ENCODE measurements around the gene PSEN1. TPM values are rescaled to one million over a fixed set of nuclear protein-coding genes. Genes with fewer than 3 reads are reported as not detected.

PSEN1 gene
- 42.9 TPM for total RNA-seq (ENCODE audit: insufficient read depth, low replicate concordance)

GRCh38 chr14:73136387-73137225, at the start of gene PSEN1:
Gene PSEN1, plus strand, starts transcription at chr14:73136507. Its CDS starts 11,513 bp downstream, at chr14:73148020.
- peak; percentile 94 for DNase-seq (ENCODE audit: low spot score)

GRCh38 chr14:73091044-73091443, 45.3 kb upstream of the PSEN1 start:
- DNase-seq (ENCODE audit: low spot score): no peak

DNA sequence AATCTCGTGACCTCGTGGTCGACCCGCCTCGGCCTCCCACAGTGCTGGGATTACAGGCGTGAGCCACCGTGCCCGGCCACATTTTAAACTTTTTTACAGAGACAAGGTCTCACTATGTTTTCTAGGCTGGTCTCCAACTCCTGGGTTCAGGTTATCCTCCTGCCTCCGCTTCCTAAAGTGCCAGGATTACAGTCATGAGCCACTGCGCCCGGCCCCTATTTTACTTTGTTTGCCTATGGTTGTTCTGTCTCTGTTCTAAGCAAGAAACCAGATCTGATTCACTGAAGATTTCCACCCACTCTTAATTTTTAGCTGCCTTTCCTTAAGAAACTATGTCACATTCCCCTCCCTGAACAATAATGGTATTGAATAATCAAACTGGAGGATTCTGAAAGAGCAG, 38.9 kb upstream of the PSEN1 start:
- no peak for DNase-seq (ENCODE audit: low spot score)

- no peak for DNase-seq (ENCODE audit: low spot score)
Observed at GRCh38 chr14:73100334-73100733, 36.0 kb upstream of the PSEN1 start.

DNA sequence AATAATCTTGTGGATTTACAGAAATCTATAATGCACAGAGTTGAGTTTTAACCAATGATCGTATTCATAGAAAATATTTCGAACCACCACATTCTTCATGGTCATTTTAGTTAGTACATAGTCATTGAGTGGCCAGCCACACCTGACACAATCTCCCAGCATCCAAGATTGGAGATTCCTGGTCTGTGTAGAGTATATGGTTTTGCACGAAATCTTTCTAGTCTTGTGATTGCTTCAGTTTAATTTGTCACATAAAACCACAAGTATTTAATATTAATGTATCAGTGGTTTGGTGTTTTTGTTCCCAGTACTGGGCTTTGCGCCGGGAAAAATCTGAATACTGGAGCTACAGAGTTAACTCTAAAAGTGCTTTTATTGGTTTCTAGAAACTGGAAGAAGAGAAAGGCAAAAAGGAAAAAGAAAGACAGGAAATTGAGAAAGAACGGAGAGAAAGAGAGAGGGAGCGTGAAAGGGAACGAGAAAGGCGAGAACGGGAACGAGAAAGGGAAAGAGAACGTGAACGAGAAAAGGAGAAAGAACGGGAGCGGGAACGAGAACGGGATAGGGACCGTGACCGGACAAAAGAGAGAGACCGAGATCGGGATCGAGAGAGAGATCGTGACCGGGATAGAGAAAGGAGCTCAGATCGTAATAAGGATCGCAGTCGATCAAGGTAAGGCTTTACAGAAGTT, 33.4 kb upstream of the PSEN1 start:
- DNase-seq (ENCODE audit: low spot score): no peak

DNA sequence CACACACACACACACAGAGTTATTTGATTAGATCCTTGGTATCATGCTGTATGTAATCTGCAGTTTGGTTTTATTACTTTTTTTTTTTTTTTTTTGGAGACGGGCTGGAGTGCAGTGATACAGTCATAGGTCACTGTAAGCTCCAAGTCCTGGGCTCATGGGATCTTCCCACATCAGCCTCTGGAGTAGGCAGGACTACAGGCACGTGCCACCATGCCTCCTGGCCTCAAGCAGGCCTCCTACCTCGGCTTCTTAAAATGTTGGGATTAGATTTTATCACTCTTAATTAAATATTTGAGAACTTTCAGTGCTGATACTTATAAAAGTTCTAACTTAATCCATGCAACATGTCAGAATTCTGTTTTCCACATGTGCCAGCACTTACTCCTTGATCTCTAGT, 31.3 kb upstream of the PSEN1 start:
- no peak for DNase-seq (ENCODE audit: low spot score)

- DNase-seq (ENCODE audit: low spot score): no peak
Observed at GRCh38 chr14:73105727-73106126, 30.6 kb upstream of the PSEN1 start.

DNA sequence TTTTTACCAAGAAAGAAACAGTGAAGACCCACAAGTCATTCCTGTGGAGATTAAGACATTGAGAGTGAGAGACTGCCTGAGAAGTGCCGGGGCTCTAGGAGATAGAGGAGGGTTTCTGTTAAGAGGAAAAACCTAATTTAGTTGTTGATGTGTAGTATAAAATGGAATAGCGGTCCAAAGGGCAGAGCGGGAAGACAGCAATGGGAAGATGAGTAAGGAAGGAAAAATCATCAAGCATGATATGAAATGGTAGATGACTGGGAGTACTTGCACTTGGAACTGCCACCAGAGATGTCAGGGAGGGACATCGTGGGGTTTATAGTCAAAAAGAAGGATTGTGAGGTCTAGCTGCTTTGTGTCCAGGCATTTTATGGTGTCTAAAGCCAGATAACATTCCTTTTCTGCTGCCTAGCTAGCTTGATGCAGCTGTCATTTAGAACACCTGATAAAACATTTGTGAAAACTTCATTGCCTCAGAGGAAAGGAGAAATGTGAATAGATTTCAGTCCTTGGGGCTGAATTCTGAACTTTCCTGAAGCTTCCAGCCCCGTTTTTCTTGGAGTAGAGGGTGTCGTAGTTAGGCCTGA, 20.1 kb upstream of the PSEN1 start:
- no peak for DNase-seq (ENCODE audit: low spot score)

- no peak for DNase-seq (ENCODE audit: low spot score)
Observed at GRCh38 chr14:73124180-73124894, 12.0 kb upstream of the PSEN1 start.

GRCh38 chr14:73125169-73125588, 11.1 kb upstream of the PSEN1 start:
- DNase-seq (ENCODE audit: low spot score): no peak

DNA sequence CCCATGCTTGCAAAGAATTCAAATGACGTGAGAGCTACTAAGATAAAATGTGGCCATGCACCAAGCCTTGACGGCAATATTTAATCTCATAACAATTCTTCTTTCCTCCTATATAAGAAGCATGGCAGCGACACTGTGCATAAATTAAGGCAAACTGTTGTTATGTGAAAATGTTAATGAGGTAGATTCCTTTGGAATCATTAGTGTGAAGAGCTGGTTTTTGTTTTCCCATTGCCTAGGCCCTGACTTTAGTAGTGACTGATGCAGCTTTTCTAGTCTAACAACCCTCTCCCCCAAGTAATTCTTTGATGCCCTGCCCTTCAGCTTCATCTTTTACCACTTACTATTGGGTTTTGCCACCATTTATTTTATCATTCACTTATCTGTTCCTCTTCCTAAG, 10.6 kb upstream of the PSEN1 start:
- no peak for DNase-seq (ENCODE audit: low spot score)

DNA sequence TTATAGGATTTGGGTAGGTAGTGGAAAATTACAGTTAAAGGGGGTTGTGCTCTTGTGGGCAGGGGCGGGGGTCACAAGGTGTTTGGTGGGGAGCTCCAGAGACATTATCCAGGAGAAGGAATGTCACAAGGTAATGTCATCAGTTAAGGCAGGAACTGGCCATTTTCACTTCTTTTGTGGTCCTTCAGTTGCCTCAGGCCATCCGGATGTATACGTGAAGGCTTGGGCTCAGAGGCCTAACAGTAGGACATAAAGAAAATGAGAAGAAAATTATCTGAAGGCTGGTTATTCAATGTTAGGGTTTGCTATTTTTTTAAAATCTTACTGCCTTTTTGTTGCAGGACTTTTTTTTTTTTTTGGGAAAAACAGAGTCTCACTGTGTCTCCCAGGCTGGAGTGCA, 2.5 kb upstream of the PSEN1 start:
- DNase-seq (ENCODE audit: low spot score): no peak

DNA sequence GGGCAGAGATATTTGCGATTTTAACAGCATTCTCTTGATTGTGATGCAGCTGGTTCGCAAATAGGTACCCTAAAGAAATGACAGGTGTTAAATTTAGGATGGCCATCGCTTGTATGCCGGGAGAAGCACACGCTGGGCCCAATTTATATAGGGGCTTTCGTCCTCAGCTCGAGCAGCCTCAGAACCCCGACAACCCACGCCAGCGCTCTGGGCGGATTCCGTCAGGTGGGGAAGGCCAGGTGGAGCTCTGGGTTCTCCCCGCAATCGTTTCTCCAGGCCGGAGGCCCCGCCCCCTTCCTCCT, 271 bp upstream of the PSEN1 start:
- peak; percentile 5 for DNase-seq (ENCODE audit: low spot score)

DNA sequence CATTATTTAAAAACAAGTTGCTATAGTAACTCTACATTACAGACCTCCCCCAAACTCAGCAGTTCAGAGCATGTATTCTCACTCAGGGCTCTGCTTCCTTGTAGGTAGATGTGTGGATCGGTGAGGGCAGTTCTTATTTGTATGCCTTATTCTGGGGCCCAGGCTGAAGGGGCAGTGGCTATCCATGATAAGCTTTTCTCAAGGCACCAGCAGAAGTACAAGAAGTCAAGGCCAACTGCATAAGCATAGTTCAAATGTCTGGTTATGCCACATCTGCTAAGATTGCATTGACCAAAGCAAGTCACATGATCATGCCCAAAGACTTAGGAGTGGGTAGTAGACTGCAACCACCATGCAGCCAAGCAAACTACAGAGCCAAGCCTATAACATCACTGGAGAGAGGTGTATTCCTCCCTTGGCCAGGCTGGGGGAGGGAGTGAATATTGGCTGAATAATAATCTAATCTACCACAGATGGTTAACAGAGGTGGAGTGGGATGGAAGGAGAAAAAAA, 4.6 kb downstream of the PSEN1 start:
- no peak for DNase-seq (ENCODE audit: low spot score)

GRCh38 chr14:73142216-73142615, 5.9 kb downstream of the PSEN1 start:
- DNase-seq (ENCODE audit: low spot score): no peak

DNA sequence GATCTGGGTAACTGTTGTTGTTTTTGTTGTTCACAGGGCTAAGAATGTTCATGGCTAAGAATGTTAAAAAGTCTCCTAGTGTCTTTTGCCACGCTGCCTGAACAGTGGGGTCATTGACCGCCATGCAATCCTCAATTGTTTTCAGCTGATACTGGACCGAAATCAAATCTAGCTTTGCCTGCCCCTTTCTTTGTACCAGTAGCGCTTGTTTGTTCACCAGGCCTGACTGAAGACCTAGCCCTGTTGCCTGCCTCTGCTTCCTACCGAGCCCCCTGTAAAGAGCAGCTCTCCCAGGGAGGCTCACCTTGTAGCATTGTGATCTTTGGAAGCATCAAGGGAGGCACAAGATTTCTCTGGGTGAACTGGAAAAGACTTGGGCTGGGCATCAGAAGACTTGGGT, 6.7 kb downstream of the PSEN1 start:
- DNase-seq (ENCODE audit: low spot score): no peak

DNA sequence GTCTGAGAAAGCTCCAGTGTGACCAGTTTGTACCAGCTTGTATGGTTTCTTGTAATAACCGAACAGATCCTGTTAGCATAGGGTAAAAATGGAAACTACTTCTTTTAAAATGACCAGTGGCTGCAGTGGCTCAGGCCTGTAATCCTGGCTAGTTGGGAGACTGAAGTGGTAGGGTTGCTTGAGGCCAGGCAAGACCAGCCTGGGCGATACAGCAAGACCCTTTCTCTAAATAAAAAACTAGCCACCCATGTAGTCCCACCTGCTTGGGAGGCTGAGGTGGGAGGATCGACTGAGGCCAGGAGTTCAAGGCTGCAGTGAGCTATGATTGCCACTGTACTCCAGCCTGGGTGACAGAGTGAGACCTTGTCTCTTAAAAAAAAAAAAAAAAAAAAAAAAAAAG, 7.3 kb downstream of the PSEN1 start:
- DNase-seq (ENCODE audit: low spot score): no peak

DNA sequence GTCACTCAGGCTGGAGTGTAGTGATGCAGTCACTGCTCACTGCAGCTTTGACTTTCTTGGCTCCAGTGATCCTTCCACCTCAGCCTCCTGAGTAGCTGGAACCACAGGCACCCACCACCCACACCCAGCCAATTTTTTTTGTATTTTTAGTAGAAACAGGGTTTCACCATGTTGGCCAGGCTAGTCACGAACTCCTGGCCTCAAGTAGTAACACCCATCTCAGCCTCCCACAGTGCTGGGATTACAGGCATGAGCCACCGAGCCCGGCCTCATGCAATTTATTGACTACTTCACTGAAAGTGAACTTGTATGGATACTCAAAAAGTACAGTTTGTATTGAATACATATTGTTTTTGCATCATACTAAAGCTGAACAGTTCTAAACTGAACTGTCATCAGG, 9.1 kb downstream of the PSEN1 start:
- no peak for DNase-seq (ENCODE audit: low spot score)

DNA sequence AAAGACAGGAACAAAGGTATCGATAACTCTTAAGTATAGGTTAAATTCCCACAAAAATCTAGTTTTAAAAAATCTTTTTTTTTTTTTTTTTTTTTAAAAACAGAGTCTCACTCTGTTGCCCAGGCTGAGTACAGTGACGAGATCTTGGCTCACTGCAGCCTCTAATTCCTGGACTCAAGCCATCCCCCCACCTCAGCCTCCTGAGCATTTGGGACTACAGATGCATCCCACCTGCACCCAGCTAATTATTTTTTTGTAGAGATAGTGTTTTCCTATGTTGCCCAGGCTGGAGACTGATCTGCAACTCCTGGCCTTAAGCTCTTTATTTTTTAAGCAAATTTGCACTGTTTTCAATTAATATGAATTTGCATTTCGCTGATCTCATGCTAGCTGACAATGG, 9.8 kb downstream of the PSEN1 start:
- DNase-seq (ENCODE audit: low spot score): no peak

- no peak for DNase-seq (ENCODE audit: low spot score)
Observed at GRCh38 chr14:73149753-73150152, 13.4 kb downstream of the PSEN1 start.

- no peak for DNase-seq (ENCODE audit: low spot score)
Observed at GRCh38 chr14:73153272-73153671, 17.0 kb downstream of the PSEN1 start.

DNA sequence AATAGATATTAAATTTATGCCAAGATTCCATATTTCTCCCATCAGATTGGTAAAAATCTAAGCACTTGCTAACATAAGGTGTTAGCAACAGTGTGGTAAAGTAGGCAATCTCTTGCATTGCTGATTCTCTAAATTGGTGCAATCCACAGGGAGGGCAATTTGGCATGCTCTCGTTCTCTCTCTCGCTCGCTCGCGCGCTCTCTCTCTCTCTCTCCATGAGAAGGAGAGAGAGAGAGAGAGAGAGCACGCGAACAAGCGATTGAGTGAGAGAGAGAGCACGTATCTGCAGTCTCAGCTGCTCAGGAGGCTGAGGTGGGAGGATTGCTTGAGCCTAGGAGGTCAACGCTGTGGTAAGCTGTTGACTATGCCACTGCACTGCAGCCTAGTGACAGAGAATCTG, 25.9 kb downstream of the PSEN1 start:
- no peak for DNase-seq (ENCODE audit: low spot score)

Measured in umbilical cord (tissue), 2 donors.